COLO668 (cell line): ENCODE measurements around the gene ZNF479.
"Not testable (repeated sequence)": the region's sequence is repeated elsewhere in the genome, so short reads cannot be mapped to it uniquely, and the experiment has no call there.

Experiments
- DNase-seq: peaks from one replicate; lab custom pipeline; 2025; ENCODE audit not compliant: unreplicated experiment; lab: John Stamatoyannopoulos, UW

Gene ZNF479

GRCh38 chr7:57132336-57132735 lies at the start of gene ZNF479:
Gene ZNF479 (minus strand): TSS chr7:57132436. CDS start chr7:57132324, 112 bp downstream.
- DNase-seq = not testable (repeated sequence)

- DNase-seq = no peak
Measured at GRCh38 chr7:57182031-57182430, 49.8 kb upstream of the ZNF479 start.

- no peak for DNase-seq
Measured at GRCh38 chr7:57181281-57181680, 49.0 kb upstream of the ZNF479 start.

GRCh38 chr7:57179776-57180415 lies 47.7 kb upstream of the ZNF479 start:
- no peak for DNase-seq

GRCh38 chr7:57178768-57179139 lies 46.5 kb upstream of the ZNF479 start:
- no peak for DNase-seq

- DNase-seq = no peak
Measured at GRCh38 chr7:57177856-57178767, 45.9 kb upstream of the ZNF479 start.

GRCh38 chr7:57176928-57177635 lies 44.8 kb upstream of the ZNF479 start:
- DNase-seq = no peak

- no peak for DNase-seq
Measured at GRCh38 chr7:57165285-57165899, 33.2 kb upstream of the ZNF479 start.

GRCh38 chr7:57120123-57120784 lies 12.0 kb downstream of the ZNF479 start:
- not testable (repeated sequence) for DNase-seq
